CD4-positive, alpha-beta T cell (primary cell): ENCODE data around the gene TEX54. TPM values are rescaled to one million over a fixed set of nuclear protein-coding genes. Genes with fewer than 3 reads are reported as not detected.
"Not testable (repeated sequence)": the region's sequence is repeated elsewhere in the genome, so short reads cannot be mapped to it uniquely, and the experiment has no call there.

Experiments used
- ATAC-seq: fragments of 200-7000 bp; cut with Tn5 transposase; one replicate; pipeline ENCODE4 v1.10.0; 2022; ENCODE audit warnings: mild to moderate bottlenecking; ENCODE audit not compliant: poor library complexity
- CTCF ChIA-PET: fragments of 350-600 bp; sonication (Branson Sonifier 250); formaldehyde crosslinking; loops from one replicate; lab custom pipeline; 2021; ENCODE audit warnings: antibody characterized with exemption, inconsistent platforms; lab: Charles Lee
- POLR2A ChIA-PET: fragments of 350-600 bp; sonication (Branson Sonifier 250); formaldehyde crosslinking; loops from one replicate; lab custom pipeline; 2021; ENCODE audit warnings: antibody characterized with exemption, inconsistent platforms; lab: Charles Lee
- DNase-seq, 14 experiments: peaks; one replicate each; pipeline ENCODE4 v3.0.0-alpha.2; 2013 to 2020; ENCODE audit warnings: mixed read lengths in 2 of 14
- H3K27ac ChIP-seq, 2 donors: one replicate each; pipeline versions ENCODE4 v1.5.1 to v1.7.0; 2013; ENCODE audit warnings: low read length in 2 of 2, low read depth in 1 of 2, mild to moderate bottlenecking in 1 of 2
- H3K27me3 ChIP-seq, 2 experiments: 1 replicate in 1 of 2; 2 replicates in 1 of 2; pipeline versions ENCODE4 v1.6.1 to v1.7.0; 2013; ENCODE audit warnings: low read length in 2 of 2, control low read depth in 1 of 2, mild to moderate bottlenecking in 1 of 2, moderate library complexity in 1 of 2; ENCODE audit not compliant: insufficient read depth in 2 of 2, control insufficient read depth in 1 of 2
- H3K36me3 ChIP-seq: one replicate; pipeline ENCODE4 v1.6.1; 2013; ENCODE audit warnings: low read length, control low read depth; ENCODE audit not compliant: insufficient read depth
- H3K4me1 ChIP-seq: one replicate; pipeline ENCODE4 v1.6.1; 2013; ENCODE audit warnings: low read length, control low read depth; ENCODE audit not compliant: insufficient read depth
- H3K4me3 ChIP-seq: one replicate; pipeline ENCODE4 v1.5.1; 2013; ENCODE audit warnings: mild to moderate bottlenecking, low read length, moderate library complexity
- H3K9me3 ChIP-seq, 2 experiments: 1 replicate in 1 of 2; 2 replicates in 1 of 2; pipeline versions ENCODE4 v1.6.1 to v1.7.0; 2013; ENCODE audit warnings: low read length in 2 of 2, mild to moderate bottlenecking in 2 of 2, control low read depth in 1 of 2, moderate library complexity in 1 of 2; ENCODE audit not compliant: control insufficient read depth in 1 of 2, insufficient read depth in 1 of 2
- H3K27ac Mint-ChIP-seq: one replicate; pipeline ENCODE4 v1.8.0; 2020; ENCODE audit warnings: mixed read lengths
- H3K27me3 Mint-ChIP-seq: one replicate; pipeline ENCODE4 v1.8.0; 2021; ENCODE audit warnings: mixed read lengths
- H3K36me3 Mint-ChIP-seq: one replicate; pipeline ENCODE4 v1.8.0; 2021; ENCODE audit warnings: low read depth, mixed read lengths
- H3K4me1 Mint-ChIP-seq: one replicate; pipeline ENCODE4 v1.8.0; 2021; ENCODE audit warnings: low read depth, mixed read lengths
- H3K4me3 Mint-ChIP-seq: one replicate; pipeline ENCODE4 v1.8.0; 2020; ENCODE audit warnings: mild to moderate bottlenecking, mixed read lengths
- H3K9me3 Mint-ChIP-seq: one replicate; pipeline ENCODE4 v1.8.0; 2020; ENCODE audit warnings: mixed read lengths
- CTCF ChIP-seq: fragments of 200-600 bp; IDR thresholded peaks from one replicate; pipeline ENCODE4 v1.8.0; 2022; ENCODE audit warnings: antibody characterized with exemption, mild to moderate bottlenecking
- intact Hi-C, 2 experiments: fragments of 100-400 bp; cut with DNase I in 1 of 2; cut with micrococcal nuclease in 1 of 2; formaldehyde crosslinking; loops; one replicate each; pipeline versions ENCODE4 v1.15.1 to v1.9.0; 2023 to 2025; cut with DNase I, micrococcal nuclease
- total RNA-seq, 174 experiments: library from RNA in 2 of 174; stranded (reverse) in 2 of 174; gene quantifications; one replicate each; pipeline ENCODE4 v1.2.3 and lab custom pipeline; 2021 to 2026

TEX54 gene
- total RNA-seq, 2 experiments from 2014 or later = 0.59 TPM; not detected in 1

GRCh38 chr11:62863687-62864335, 31.2 kb upstream of the TEX54 start:
- H3K27ac ChIP-seq = no peak overlapping the region
- H3K27me3 Mint-ChIP-seq = no peaks in the 10 kb centered on the region
- H3K36me3 Mint-ChIP-seq = no peaks in the 10 kb centered on the region
- ChIA-PET POLR2A (interaction anchor here (0.6 to 3.3 kb wide), 6 partner anchors 7 to 192 kb away, joined by 3 to 27 read pairs (median 6); partner anchors contain the start of genes LBHD1, TMEM179B, TMEM223 and UQCC3), CTCF (interaction anchor here (0.9 to 5.2 kb wide), 6 partner anchors 18 to 94 kb away, joined by 3 to 49 read pairs (median 4); partner anchors contain the start of genes NXF1, SLC3A2 and TMEM179B)
- no peaks in the 10 kb centered on the region for H3K36me3 ChIP-seq
- H3K4me1 ChIP-seq = peaks cover 4% of the 10 kb centered on the region
- no peaks in the 10 kb centered on the region for H3K9me3 ChIP-seq
- H3K27ac Mint-ChIP-seq = no peak overlapping the region
- no peak overlapping the region for H3K4me3 ChIP-seq
- no peaks in the 10 kb centered on the region for H3K27me3 ChIP-seq
- no peak overlapping the region for H3K4me3 Mint-ChIP-seq
- no peaks in the 10 kb centered on the region for H3K9me3 Mint-ChIP-seq
- intact Hi-C loops = loop anchor here (2.0 to 10.0 kb wide), 8 partner anchors 17 to 482 kb away; partner anchors contain the start of genes SLC3A2 (in 1 of the 2), TTC9C (in 1 of the 2) and TUT1 (in 1 of the 2)
- no peak for DNase-seq
- ATAC-seq = no peak
- H3K4me1 Mint-ChIP-seq = peaks cover 6% of the 10 kb centered on the region
- no peak for TF ChIP-seq CTCF

DNA sequence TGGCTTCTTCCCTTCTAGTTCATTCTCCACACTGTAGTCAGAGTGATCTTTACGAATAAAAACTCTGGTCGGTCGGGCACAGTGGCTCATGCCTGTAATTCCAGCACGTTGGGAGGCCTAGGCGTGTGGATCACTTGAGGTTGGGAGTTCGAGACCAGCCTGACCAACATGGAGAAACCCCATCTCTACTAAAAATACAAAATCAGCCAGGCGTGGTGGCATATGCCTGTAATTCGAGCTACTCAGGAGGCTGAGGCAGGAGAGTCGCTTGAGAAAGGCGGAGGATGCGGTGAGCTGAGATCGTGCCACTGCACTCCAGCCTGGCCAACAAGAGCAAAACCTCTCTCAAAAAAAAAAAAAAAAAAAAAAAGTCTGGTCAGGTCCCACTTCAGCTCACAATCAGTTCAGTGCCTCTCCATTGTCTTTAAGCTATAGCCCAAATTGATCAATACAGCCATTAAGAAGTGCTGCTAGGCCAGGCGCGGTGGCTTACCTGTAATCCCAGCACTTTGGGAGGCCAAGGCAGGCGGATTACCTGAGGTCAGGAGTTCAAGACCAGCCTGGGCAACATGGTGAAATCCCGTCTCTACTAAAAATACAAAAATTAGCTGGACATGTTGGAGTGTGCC, 29.0 kb upstream of the TEX54 start:
- not testable (repeated sequence) for H3K27ac Mint-ChIP-seq, DNase-seq, H3K27me3 ChIP-seq, H3K9me3 ChIP-seq, H3K27ac ChIP-seq, H3K36me3 ChIP-seq, ATAC-seq, H3K9me3 Mint-ChIP-seq, H3K4me3 ChIP-seq, H3K27me3 Mint-ChIP-seq, H3K4me3 Mint-ChIP-seq, H3K36me3 Mint-ChIP-seq
- ChIA-PET POLR2A (interaction anchor here (2.0 to 3.3 kb wide), 2 partner anchors 21 to 75 kb away, joined by 12 to 27 read pairs; partner anchors contain the start of genes TMEM179B and WDR74), CTCF (interaction anchor here (0.9 to 5.2 kb wide), 3 partner anchors 19 to 75 kb away, joined by 4 to 49 read pairs (median 10); partner anchors contain the start of genes SLC3A2 and TMEM179B)
- intact Hi-C loops = loop anchor here (1.0 to 10.0 kb wide), 11 partner anchors 19 to 479 kb away; partner anchors contain the start of genes SLC3A2 (in 1 of the 2), TMEM179B (in 1 of the 2), TTC9C (in 1 of the 2) and TUT1 (in 1 of the 2)
- peaks cover 12% of the 10 kb centered on the region for H3K4me1 Mint-ChIP-seq
- H3K4me1 ChIP-seq = peaks cover 12% of the 10 kb centered on the region

DNA sequence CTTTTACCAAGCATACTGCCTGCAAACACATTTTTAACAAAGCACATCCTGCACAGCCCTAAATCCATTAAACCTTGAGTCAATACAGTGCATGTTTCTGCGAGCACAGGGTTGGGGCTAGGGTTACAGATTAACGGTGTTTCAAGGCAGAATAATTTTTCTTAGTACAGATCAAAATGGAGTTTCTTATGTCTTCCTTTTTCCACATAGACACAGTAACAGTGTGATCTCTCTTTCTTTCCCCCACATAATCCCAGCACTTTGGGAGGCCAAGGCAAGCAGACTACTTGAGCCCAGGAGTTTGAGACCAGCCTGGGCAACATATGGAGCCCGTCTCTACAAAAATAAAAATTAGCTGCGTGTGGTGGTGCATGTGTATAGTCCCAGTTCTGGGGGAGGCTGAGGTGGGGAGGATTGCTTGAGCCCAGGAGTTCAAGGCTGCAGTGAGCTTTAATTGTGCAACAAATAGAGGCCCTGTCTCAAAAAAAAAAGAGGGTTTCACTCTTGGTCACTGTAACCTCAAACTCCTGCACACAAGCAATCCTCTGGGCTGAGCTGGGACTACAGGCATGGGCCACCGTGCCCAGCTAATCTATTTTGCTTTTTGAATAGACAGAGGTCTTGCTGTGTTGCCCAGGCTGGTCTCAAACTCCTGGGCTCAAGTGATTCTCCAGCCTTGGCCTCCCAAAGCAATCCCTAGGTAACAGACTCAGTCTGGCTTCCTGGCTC, 28.4 kb upstream of the TEX54 start:
- no peak overlapping the region for H3K27ac ChIP-seq
- H3K4me3 Mint-ChIP-seq = no peak overlapping the region
- H3K27me3 ChIP-seq = no peaks in the 10 kb centered on the region
- H3K27ac Mint-ChIP-seq = no peak overlapping the region
- intact Hi-C loops = loop anchor here (5.0 to 10.0 kb wide), 6 partner anchors 264 to 479 kb away; partner anchors contain the start of gene TUT1 (in 1 of the 2)
- ChIA-PET CTCF (interaction anchor here (5.2 kb wide), 1 partner anchor 74 kb away, joined by 49 read pairs; the partner anchor contains the start of gene TMEM179B), POLR2A (interaction anchor here (2.0 to 3.3 kb wide), 2 partner anchors 21 to 74 kb away, joined by 12 to 27 read pairs; partner anchors contain the start of genes TMEM179B and WDR74)
- H3K27me3 Mint-ChIP-seq = no peaks in the 10 kb centered on the region
- no peaks in the 10 kb centered on the region for H3K9me3 Mint-ChIP-seq
- peaks cover 1% of the 10 kb centered on the region for H3K36me3 Mint-ChIP-seq
- no peak for ATAC-seq
- H3K4me3 ChIP-seq = no peak overlapping the region
- no peak for TF ChIP-seq CTCF
- H3K36me3 ChIP-seq = no peaks in the 10 kb centered on the region
- peaks cover 18% of the 10 kb centered on the region for H3K4me1 Mint-ChIP-seq
- no peak for DNase-seq
- H3K4me1 ChIP-seq = peaks cover 18% of the 10 kb centered on the region
- no peaks in the 10 kb centered on the region for H3K9me3 ChIP-seq

- H3K9me3 ChIP-seq, H3K4me3 Mint-ChIP-seq, H3K4me3 ChIP-seq, H3K27me3 ChIP-seq, POLR2A ChIA-PET, CTCF ChIA-PET, DNase-seq, ATAC-seq, H3K27ac Mint-ChIP-seq, H3K9me3 Mint-ChIP-seq, H3K36me3 ChIP-seq, H3K27ac ChIP-seq, H3K27me3 Mint-ChIP-seq: not testable (repeated sequence)
- intact Hi-C loops = loop anchor here in 1 of 2 experiments (5.0 kb wide), 1 partner anchor 152 kb away; the partner anchor contains the start of genes BSCL2 and GNG3
- H3K4me1 Mint-ChIP-seq = peaks cover 35% of the 10 kb centered on the region
- H3K4me1 ChIP-seq = peaks cover 22% of the 10 kb centered on the region
- H3K36me3 Mint-ChIP-seq = peaks cover 18% of the 10 kb centered on the region
Observed at GRCh38 chr11:62859281-62859703, 26.7 kb upstream of the TEX54 start.
